ENCODE data around the gene DES. TPM values are rescaled to one million over a fixed set of nuclear protein-coding genes. Genes with fewer than 3 reads are reported as not detected.

Gene DES
- total and polyA plus RNA-seq, 2 experiments from 2014 or later = 1.3 to 2.0 TPM

DNA sequence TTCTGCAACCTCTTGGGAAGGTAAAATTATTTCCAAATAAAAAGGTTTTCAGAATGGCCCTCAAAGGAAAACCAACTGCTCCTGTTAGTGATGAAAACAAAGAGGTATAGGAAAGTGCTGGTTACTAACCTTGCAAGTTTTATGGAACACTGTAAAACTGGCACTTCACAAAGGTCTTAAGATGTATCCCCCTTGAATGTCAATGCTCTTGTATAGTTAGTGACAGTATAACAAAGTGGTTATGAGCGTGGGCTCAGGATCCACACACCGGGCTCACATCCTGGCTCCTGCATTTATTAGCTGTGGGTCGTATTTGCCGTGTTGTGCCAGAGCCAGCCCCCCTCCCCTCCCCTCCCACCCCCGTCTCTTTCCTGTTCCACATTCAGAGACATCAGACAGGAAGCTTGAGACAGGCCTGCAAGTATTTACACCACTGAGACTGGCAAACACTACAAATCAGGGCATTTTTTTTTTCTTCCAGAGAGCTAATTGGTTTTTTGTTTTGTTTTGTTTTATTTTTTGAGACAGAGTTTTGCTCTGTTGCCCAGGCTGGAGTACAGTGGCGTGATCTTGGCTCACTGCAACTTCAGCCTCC, 21.2 kb upstream of the DES start (continued):
- TF ChIP-seq, protein P1, sequence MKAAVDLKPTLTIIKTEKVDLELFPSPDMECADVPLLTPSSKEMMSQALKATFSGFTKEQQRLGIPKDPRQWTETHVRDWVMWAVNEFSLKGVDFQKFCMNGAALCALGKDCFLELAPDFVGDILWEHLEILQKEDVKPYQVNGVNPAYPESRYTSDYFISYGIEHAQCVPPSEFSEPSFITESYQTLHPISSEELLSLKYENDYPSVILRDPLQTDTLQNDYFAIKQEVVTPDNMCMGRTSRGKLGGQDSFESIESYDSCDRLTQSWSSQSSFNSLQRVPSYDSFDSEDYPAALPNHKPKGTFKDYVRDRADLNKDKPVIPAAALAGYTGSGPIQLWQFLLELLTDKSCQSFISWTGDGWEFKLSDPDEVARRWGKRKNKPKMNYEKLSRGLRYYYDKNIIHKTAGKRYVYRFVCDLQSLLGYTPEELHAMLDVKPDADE (IDR thresholded peaks at IDR 0.05) = no peak
- TF ChIP-seq ZNF331 (CRISPR knock-in tag; IDR thresholded peaks at IDR 0.05; ENCODE audit: low read depth) = no peak
- TF ChIP-seq EZH2phosphoT487 (IDR thresholded peaks at IDR 0.05; ENCODE audit: unreplicated experiment) = no peak
- TF ChIP-seq ZNF114 (CRISPR knock-in tag; IDR thresholded peaks at IDR 0.05) = no peak
- TF ChIP-seq POLR2AphosphoS5 (IDR thresholded peaks at IDR 0.05; ENCODE audit: low read depth) = no peak

DNA sequence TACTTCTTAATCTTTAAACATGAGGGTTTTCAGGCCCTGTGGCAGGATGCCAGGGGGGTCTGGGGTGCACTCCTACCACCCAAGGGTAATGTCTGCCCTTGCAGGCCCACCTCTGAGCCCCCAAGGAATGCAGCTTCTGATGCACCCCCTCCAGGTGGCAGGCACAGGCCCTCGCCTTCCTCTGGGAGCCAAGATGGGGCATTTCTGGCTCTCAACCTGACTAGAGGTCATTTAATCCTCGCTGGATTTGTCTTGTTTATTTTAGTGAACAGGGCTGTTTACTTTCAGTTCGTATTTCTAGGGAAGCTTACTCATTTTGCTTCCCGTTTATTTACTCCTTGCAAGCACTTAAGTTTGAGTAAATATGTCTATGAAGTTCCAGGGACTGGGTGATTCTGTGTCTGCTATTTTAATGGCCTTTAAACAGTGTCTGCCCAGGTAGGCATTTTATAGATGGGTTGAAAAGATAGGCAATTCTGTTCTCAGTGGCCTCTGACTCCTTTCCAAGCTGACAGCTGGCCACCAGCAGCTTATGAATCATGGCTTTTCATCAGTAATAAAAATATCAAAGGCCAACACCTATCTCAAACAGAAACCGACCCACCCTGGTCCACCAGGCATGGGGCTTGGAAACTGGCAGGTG, 19.3 kb upstream of the DES start:
- no peak overlapping the region for H3K4me3 ChIP-seq
- H4K20me1 ChIP-seq (replicated peaks; ENCODE audit: insufficient read depth) = no peaks in the 10 kb centered on the region
- no peaks in the 10 kb centered on the region for H3F3A ChIP-seq (replicated peaks; ENCODE audit: low read depth)
- H3K27ac ChIP-seq (ENCODE audit: low read depth) = no peak overlapping the region
- Mint-ChIP-seq H3K27me3 (ENCODE audit: insufficient read depth, low read depth, poor library complexity) (peaks cover 8% of the 10 kb centered on the region), H3K4me3 (no peak overlapping the region), H3K36me3 (ENCODE audit: low read depth) (no peaks in the 10 kb centered on the region), H3K27ac (no peak overlapping the region), H3K4me1 (peaks cover 32% of the 10 kb centered on the region), H3K9me3 (no peaks in the 10 kb centered on the region; the same call in 2 of the 3 replicates)
- no peaks in the 10 kb centered on the region for H3K36me3 ChIP-seq (ENCODE audit: insufficient read depth)
- DNase-seq (ENCODE audit: low spot score) (no peak), ATAC-seq (no peak)
- H3K4me2 ChIP-seq = no peak overlapping the region
- no peaks in the 10 kb centered on the region for H3K9me2 ChIP-seq (ENCODE audit: insufficient read depth)
- TF ChIP-seq EZH2 (IDR thresholded peaks at IDR 0.05; ENCODE audit: low read depth, unreplicated experiment) (no peak), POLR2AphosphoS5 (IDR thresholded peaks at IDR 0.05; ENCODE audit: low read depth) (no peak), ZNF114 (CRISPR knock-in tag; IDR thresholded peaks at IDR 0.05) (no peak), JUNB (IDR thresholded peaks at IDR 0.05; ENCODE audit: unreplicated experiment) (no peak), ZNF331 (CRISPR knock-in tag; IDR thresholded peaks at IDR 0.05; ENCODE audit: low read depth) (no peak), STAT1 (IDR thresholded peaks at IDR 0.05; ENCODE audit: unreplicated experiment) (no peak), NANOG (IDR thresholded peaks at IDR 0.05; ENCODE audit: borderline replicate concordance) (no peak)
- TF ChIP-seq, protein P2, sequence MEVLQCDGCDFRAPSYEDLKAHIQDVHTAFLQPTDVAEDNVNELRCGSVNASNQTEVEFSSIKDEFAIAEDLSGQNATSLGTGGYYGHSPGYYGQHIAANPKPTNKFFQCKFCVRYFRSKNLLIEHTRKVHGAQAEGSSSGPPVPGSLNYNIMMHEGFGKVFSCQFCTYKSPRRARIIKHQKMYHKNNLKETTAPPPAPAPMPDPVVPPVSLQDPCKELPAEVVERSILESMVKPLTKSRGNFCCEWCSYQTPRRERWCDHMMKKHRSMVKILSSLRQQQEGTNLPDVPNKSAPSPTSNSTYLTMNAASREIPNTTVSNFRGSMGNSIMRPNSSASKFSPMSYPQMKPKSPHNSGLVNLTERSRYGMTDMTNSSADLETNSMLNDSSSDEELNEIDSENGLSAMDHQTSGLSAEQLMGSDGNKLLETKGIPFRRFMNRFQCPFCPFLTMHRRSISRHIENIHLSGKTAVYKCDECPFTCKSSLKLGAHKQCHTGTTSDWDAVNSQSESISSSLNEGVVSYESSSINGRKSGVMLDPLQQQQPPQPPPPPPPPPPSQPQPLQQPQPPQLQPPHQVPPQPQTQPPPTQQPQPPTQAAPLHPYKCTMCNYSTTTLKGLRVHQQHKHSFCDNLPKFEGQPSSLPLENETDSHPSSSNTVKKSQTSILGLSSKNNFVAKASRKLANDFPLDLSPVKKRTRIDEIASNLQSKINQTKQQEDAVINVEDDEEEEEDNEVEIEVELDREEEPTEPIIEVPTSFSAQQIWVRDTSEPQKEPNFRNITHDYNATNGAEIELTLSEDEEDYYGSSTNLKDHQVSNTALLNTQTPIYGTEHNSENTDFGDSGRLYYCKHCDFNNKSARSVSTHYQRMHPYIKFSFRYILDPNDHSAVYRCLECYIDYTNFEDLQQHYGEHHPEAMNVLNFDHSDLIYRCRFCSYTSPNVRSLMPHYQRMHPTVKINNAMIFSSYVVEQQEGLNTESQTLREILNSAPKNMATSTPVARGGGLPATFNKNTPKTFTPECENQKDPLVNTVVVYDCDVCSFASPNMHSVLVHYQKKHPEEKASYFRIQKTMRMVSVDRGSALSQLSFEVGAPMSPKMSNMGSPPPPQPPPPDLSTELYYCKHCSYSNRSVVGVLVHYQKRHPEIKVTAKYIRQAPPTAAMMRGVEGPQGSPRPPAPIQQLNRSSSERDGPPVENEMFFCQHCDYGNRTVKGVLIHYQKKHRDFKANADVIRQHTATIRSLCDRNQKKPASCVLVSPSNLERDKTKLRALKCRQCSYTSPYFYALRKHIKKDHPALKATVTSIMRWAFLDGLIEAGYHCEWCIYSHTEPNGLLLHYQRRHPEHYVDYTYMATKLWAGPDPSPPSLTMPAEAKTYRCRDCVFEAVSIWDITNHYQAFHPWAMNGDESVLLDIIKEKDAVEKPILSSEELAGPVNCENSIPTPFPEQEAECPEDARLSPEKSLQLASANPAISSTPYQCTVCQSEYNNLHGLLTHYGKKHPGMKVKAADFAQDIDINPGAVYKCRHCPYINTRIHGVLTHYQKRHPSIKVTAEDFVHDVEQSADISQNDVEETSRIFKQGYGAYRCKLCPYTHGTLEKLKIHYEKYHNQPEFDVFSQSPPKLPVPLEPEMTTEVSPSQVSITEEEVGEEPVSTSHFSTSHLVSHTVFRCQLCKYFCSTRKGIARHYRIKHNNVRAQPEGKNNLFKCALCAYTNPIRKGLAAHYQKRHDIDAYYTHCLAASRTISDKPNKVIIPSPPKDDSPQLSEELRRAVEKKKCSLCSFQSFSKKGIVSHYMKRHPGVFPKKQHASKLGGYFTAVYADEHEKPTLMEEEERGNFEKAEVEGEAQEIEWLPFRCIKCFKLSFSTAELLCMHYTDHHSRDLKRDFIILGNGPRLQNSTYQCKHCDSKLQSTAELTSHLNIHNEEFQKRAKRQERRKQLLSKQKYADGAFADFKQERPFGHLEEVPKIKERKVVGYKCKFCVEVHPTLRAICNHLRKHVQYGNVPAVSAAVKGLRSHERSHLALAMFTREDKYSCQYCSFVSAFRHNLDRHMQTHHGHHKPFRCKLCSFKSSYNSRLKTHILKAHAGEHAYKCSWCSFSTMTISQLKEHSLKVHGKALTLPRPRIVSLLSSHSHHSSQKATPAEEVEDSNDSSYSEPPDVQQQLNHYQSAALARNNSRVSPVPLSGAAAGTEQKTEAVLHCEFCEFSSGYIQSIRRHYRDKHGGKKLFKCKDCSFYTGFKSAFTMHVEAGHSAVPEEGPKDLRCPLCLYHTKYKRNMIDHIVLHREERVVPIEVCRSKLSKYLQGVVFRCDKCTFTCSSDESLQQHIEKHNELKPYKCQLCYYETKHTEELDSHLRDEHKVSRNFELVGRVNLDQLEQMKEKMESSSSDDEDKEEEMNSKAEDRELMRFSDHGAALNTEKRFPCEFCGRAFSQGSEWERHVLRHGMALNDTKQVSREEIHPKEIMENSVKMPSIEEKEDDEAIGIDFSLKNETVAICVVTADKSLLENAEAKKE (CRISPR knock-in tag; IDR thresholded peaks at IDR 0.05) = no peak
- TF ChIP-seq, protein P3, sequence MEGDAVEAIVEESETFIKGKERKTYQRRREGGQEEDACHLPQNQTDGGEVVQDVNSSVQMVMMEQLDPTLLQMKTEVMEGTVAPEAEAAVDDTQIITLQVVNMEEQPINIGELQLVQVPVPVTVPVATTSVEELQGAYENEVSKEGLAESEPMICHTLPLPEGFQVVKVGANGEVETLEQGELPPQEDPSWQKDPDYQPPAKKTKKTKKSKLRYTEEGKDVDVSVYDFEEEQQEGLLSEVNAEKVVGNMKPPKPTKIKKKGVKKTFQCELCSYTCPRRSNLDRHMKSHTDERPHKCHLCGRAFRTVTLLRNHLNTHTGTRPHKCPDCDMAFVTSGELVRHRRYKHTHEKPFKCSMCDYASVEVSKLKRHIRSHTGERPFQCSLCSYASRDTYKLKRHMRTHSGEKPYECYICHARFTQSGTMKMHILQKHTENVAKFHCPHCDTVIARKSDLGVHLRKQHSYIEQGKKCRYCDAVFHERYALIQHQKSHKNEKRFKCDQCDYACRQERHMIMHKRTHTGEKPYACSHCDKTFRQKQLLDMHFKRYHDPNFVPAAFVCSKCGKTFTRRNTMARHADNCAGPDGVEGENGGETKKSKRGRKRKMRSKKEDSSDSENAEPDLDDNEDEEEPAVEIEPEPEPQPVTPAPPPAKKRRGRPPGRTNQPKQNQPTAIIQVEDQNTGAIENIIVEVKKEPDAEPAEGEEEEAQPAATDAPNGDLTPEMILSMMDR (conservative IDR thresholded peaks at IDR 0.05; ENCODE audit: low read depth in 2 of 2) = no peak
- TF ChIP-seq, protein P1 (IDR thresholded peaks at IDR 0.05) = no peak
- H3K79me2 ChIP-seq (replicated peaks; ENCODE audit: insufficient read depth) = no peaks in the 10 kb centered on the region
- H3K4me1 ChIP-seq (ENCODE audit: insufficient read depth) = peaks cover 10% of the 10 kb centered on the region; the same call in 1 of the 2 replicates
- no peak overlapping the region for H2AFZ ChIP-seq
- no peaks in the 10 kb centered on the region for H3K27me3 ChIP-seq (ENCODE audit: insufficient read depth)
